ENCODE measurements around the gene COA8. TPM values are rescaled to one million over a fixed set of nuclear protein-coding genes. Genes with fewer than 3 reads are reported as not detected.
A peak's percentile ranks its signal among the peaks of the same experiment; 100 is the strongest.

Gene COA8
- total and polyA plus RNA-seq, 12 donors: 4.9 to 59.6 (median 33.0) TPM

DNA sequence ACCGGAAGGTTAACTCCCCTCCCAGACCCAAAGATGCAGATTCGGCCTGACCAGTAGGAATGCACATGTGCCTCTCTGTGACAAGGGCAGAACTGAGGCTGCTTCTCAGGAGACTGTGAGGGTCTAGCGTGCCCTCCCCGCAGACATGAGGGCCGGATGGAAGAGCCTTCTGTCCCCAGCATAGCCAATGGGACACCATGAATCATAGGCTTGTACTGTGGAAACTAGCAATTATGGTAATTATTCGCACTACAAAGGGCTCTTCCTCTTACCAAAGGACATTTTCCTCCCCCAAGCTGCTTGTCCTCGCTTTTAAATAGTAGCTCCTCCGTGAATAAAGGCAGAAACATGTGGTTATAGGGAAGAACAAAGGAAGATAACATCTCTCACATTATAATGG, 6.2 kb downstream of the COA8 start:
- intact Hi-C loops (cut with DNase I): no loop called here
- H3K27ac ChIP-seq: no peak overlapping the region

DNA sequence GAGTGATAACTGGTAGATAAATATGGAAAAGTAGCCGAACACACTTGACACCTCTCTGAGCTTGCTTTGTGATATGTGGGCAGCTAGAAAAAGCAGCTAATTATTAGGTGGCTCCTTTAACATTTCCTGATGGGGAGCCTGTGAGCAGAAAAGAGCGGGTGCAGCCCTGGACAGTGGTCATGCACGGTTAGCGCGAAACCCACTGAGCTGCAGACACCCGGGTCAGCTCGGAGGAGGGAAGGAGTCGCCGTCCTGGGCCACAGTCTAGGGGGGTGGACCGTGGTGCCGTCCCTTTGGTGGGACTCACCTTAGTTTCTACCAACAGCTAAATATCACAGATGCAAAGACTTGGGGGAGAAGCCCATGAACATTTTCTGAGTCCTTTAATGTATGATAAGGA, 6.6 kb downstream of the COA8 start:
- Histone ChIP-seq H3K27ac (no peak overlapping the region), H3K9me3 (replicated peaks in 1 of 3) (no peaks in the 10 kb centered on the region), H3K36me3 (replicated peaks in 1 of 2) (peaks cover 0 to 14% of the 10 kb centered on the region in 2 donors), H3K4me3 (no peak overlapping the region), H3K27me3 (no peaks in the 10 kb centered on the region), H3K4me1 (replicated peaks in 1 of 2) (peaks cover 0 to 3% of the 10 kb centered on the region in 2 donors)
- WGBS, 4 donors: 77 to 86% (median 83%) methylated on average over 11 of the region's 11 CpGs
- TF ChIP-seq, protein P1, sequence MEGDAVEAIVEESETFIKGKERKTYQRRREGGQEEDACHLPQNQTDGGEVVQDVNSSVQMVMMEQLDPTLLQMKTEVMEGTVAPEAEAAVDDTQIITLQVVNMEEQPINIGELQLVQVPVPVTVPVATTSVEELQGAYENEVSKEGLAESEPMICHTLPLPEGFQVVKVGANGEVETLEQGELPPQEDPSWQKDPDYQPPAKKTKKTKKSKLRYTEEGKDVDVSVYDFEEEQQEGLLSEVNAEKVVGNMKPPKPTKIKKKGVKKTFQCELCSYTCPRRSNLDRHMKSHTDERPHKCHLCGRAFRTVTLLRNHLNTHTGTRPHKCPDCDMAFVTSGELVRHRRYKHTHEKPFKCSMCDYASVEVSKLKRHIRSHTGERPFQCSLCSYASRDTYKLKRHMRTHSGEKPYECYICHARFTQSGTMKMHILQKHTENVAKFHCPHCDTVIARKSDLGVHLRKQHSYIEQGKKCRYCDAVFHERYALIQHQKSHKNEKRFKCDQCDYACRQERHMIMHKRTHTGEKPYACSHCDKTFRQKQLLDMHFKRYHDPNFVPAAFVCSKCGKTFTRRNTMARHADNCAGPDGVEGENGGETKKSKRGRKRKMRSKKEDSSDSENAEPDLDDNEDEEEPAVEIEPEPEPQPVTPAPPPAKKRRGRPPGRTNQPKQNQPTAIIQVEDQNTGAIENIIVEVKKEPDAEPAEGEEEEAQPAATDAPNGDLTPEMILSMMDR (IDR thresholded peaks at IDR 0.05): no peak
- TF ChIP-seq POLR2A (IDR thresholded peaks at IDR 0.05): no peak
- intact Hi-C loops (cut with DNase I): no loop called here
- DNase-seq: no peak

More for the DNA sequence above, 6.2 kb downstream of the COA8 start:
- H3K4me3 ChIP-seq: no peak overlapping the region
- H3K27me3 ChIP-seq: no peaks in the 10 kb centered on the region
- peaks cover 0 to 10% of the 10 kb centered on the region in 2 donors for H3K36me3 ChIP-seq (replicated peaks in 1 of 2)
- H3K4me1 ChIP-seq (replicated peaks in 1 of 2): peaks cover 3 to 8% of the 10 kb centered on the region in 2 donors
- H3K9me3 ChIP-seq (replicated peaks in 1 of 3): no peaks in the 10 kb centered on the region
- 69 to 93% (median 84%) methylated on average over 5 to 8 of the region's 8 CpGs for WGBS, 4 donors
- no peak for DNase-seq
- TF ChIP-seq, protein P1 (IDR thresholded peaks at IDR 0.05): no peak
- TF ChIP-seq POLR2A (IDR thresholded peaks at IDR 0.05): no peak

DNA sequence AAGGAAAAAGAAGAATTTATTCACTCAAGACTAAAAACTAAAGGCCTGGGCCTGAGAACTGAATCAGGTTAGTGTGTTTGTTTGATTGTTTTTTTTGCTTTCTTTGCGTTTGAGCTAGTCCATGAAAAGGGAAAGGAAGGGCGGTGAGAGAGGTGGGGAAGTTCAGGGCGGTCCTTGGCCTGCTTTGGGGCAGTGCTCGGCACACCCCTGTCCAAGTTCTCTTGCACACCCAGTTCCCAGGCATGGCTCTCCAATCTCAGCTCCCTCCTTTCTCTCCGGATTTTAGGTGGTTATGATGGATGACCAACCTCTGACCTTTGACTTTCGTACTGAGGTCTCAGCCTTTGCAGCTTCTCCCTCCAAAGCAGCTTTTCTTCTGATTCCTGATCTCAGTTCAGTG, 11.3 kb downstream of the COA8 start:
- Histone ChIP-seq H3K36me3 (replicated peaks in 1 of 2) (peaks cover 0 to 32% of the 10 kb centered on the region in 2 donors), H3K27me3 (no peaks in the 10 kb centered on the region), H3K27ac (no peak overlapping the region), H3K9me3 (replicated peaks in 1 of 3) (no peaks in the 10 kb centered on the region), H3K4me1 (replicated peaks in 1 of 2) (peaks cover 6 to 16% of the 10 kb centered on the region in 2 donors), H3K4me3 (no peak overlapping the region)
- 64 to 75% (median 69%) methylated on average over 5 to 6 of the region's 6 CpGs for WGBS, 4 donors
- no peak for TF ChIP-seq POLR2A (IDR thresholded peaks at IDR 0.05)
- TF ChIP-seq, protein P1 (IDR thresholded peaks at IDR 0.05): no peak
- no peak for DNase-seq
- intact Hi-C loops (cut with DNase I): loop anchor here in 1 of 2 donors (10.0 kb wide), 1 partner anchor 111 kb away; no protein-coding TSS in a partner anchor

DNA sequence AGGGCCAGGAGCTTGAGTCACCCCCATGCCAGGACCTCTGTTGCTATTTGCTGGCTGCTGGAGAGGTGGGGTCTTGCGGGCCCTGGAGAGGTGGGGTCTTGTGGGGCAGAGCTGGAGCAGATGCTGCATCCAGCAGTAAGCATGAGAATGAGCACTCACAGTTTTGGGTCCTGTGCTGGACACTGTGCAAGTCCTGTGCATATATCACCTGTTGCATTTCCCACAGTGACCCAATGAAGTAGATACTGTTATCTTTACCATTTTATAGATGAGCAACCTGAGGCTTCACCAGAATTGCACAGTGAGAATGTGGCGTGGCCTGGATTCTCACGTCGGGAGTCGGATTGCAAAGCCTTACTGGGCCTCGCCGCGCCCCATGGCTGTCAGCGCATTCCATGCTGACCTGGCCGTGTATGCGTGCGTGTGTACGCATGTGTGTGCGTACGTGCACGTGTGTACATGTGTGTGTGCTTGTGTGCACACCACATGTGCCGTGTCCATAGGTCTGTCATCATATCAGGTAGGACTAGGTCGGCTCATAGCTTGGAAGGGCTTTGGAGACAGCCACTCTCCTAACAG, 12.0 kb downstream of the COA8 start:
- H3K27me3 ChIP-seq: no peaks in the 10 kb centered on the region
- no peaks in the 10 kb centered on the region for H3K9me3 ChIP-seq (replicated peaks in 1 of 3)
- 91 to 93% (median 93%) methylated on average over 18 of the region's 18 CpGs for WGBS, 4 donors
- peaks cover 6 to 16% of the 10 kb centered on the region in 2 donors for H3K4me1 ChIP-seq (replicated peaks in 1 of 2)
- no peak for DNase-seq
- intact Hi-C loops (cut with DNase I): loop anchor here in 1 of 2 donors (10.0 kb wide), 1 partner anchor 110 kb away; no protein-coding TSS in a partner anchor
- peaks cover 0 to 34% of the 10 kb centered on the region in 2 donors for H3K36me3 ChIP-seq (replicated peaks in 1 of 2)
- TF ChIP-seq POLR2A (IDR thresholded peaks at IDR 0.05): no peak
- TF ChIP-seq, protein P1 (IDR thresholded peaks at IDR 0.05): no peak
- H3K27ac ChIP-seq: peak overlapping the region in 1 of 5 donors; percentile 31
- H3K4me3 ChIP-seq: no peak overlapping the region
